C1 segment of cervical spinal cord (tissue), 14 donors: Measurements from ENCODE around the gene CYP2A6.
A peak's percentile ranks its signal among the peaks of the same experiment; 100 is the strongest.
"Not testable (repeated sequence)": the region's sequence is repeated elsewhere in the genome, so short reads cannot be mapped to it uniquely, and the experiment has no call there.

Experiments used
- DNase-seq, 14 donors: peaks; one replicate each; lab custom pipeline; 2025; lab: John Stamatoyannopoulos, UW

CYP2A6 gene

DNA sequence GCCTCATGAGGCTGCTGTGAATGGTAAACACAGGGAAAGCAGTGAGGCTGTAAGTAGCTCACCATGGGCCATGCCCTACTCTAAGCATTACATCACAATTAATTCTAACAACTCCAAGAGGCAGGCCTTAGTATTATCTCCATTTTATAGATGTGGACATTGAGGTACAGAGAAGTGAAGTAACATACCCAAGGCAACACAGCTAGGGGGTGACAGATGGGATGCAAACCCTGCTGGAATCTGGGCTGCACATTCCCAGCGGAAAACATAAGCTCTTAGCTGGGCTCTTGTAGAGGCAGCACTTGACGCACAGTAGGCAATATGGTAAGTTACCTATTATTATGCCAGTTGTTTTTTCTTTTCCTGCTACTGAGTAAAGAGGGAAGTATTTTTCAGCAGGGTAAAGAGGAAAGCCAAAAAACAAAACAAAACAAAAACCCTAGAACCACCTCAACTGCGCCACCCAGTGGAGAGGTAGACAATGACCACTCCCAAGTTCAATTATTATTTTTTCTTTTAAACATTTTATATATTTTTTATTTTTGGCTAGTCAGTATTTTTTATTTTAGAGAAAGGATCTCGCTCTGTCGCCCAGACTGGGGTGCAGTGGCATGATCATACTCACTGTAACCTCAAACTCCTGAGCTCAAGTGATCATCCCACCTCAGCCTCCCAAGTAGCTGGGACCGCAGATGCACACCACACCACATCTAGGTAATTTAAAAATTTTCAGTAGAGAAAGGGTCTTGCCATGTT, 30.6 kb downstream of the CYP2A6 start:
- DNase-seq: peak in 5 of 14 donors; percentile 8 to 55 (median 28)

GRCh38 chr19:40818480-40819399, 31.5 kb downstream of the CYP2A6 start:
- DNase-seq: peak in 8 of 14 donors; percentile 33 to 67 (median 54)

DNA sequence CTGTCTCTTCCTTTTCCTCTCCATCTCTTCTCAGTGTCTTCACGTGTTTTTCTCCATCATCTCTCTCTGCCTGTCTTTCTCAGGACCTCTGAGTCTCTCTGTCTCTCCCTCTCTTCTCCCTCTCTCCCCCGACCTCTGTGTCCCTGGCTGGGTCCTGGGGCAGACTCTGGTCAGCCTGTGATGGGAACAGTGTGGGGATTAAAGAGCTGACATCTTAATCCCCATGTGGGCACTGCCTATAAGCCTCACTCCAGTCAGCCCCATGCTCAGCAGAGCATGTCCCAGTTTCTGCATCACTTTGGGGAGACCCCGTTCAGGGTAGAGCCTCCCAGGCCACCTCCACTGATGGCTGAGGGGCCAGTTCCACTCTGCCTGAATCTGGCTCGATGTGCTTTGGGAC, 35.0 kb downstream of the CYP2A6 start:
- DNase-seq: no peak

- no peak for DNase-seq
Observed at GRCh38 chr19:40813182-40813581, 37.1 kb downstream of the CYP2A6 start.

GRCh38 chr19:40812571-40812970, 37.7 kb downstream of the CYP2A6 start:
- not testable (repeated sequence) for DNase-seq

GRCh38 chr19:40811478-40812341, 38.5 kb downstream of the CYP2A6 start:
- DNase-seq: no peak

DNA sequence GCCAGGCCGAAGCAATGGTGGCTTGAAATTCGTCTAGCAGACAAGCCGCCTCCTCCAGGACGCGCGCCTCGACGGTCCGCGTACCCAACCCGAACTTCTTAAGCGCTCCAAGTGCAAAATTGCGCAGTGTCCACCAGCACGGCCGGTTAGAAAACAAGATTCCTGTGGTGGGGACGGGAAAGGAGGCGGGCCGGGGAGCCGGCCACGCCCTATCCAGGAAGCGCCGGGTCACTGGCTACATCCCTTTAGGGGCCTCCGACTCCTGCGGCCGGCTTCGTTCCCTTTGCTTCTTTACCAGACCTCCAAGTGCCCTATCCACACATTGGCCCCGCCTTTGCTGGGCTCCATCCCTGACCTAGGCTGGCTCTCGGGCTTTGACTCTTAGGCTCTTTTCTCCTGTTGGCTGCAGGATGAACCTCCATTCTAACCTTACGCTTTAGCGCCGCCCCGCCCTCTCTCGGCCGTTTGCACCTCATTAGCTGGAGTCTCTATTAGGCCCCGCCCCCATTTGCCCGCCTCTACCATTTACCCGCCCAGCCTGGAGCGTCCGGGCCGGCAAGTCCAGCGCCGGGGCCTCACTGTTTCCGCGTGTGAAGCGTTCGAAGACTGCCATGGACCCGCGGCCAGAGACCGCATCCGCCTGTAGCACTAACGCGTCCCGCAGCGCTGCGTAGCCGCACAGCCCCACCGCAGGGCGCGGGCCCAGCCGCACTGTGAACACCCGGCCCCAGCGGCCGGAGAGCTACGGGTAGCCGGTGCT, 39.4 kb downstream of the CYP2A6 start:
- DNase-seq: peak in 12 of 14 donors; percentile 61 to 89 (median 80)

DNA sequence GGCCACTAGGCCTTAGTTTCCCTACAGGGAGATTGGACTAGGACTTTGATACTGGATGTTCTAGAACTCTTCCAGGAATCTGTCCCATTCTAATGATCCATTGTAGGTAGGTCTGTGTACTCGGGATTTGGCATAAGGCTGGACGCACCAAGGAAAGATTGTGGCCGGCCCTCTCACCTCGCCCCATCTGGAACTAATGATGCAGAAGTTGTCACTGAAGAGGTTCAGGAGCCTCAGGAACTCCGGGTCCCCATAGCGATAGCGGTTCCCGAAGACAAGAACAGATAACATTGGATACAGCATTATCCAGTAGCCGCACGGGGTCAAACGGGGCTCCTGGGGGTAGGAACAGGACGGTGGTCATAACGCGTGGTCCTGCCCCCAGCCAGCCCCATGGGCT, 40.1 kb downstream of the CYP2A6 start:
- DNase-seq: no peak

- no peak for DNase-seq
Observed at GRCh38 chr19:40809358-40810086, 40.7 kb downstream of the CYP2A6 start.

DNA sequence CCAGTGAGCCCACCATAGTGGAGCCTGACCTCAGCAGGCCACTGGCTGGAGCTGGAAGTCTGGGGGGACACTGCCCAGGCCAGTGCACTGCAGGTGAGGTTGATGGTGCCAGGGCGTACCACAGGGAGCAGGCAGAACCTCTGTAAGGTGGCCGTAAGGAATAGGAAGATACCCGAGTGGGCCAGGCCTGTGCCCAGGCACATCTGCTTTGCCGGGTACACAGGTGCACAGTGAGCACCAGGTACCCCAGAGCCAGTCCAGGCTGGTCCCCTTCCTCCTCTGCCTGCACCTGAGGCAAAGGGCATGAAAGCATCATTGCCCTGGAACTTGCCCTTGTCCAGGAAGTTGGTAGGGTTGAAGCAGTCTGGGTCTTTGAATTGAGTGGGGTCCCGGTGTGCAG, 41.8 kb downstream of the CYP2A6 start:
- no peak for DNase-seq

DNA sequence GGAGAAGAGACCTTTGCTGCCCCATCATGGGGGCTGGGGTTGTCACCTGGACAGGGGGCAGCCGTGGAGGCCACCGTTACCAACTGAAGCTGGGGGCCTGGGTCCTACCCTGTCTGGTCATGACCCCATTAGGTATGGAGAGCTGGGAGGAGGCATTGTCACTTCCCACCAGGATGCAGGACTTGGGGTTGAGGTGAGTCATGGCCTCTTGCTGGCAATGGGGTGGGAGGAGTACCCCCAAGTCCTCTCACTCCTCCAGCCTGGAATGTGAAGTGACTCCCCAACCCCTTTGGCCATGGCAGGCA, 42.3 kb downstream of the CYP2A6 start:
- no peak for DNase-seq

DNA sequence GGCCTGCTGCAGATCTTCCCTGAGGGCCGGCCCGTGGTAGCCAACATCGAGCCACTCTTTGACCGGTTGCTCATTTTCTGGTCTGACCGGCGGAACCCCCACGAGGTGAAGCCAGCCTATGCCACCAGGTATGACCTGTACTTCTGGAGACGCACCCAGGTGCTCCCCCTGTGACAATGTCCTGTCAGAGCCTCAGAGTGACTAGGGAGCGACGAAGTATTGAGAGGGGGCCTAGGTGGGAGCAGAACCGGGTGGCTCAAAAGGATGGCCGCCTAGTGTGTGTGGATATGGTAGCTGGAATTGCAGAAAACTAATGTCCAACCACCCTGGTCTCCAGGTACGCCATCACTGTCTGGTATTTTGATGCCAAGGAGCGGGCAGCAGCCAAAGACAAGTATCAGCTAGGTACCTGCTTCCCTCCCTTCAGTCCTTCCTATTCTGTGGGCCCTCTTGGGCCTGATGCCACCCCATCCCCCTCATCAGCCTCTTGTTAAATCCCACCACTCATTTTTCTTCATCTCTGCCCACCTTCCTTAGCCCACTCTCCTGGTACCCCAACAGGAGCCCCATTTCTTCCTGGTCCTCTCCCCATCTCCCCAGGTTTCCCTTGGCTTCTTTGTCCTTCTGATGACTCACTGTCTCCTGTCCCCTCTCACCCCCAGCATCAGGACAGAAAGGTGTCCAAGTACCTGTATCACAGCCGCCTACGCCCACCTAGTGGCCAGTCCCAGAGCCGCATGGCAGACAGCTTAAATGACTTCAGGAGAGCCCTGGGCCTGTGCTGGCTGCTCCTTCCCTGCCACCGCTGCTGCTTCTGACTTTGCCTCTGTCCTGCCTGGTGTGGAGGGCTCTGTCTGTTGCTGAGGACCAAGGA, 42.9 kb downstream of the CYP2A6 start:
- no peak for DNase-seq

GRCh38 chr19:40806423-40807146, 43.7 kb downstream of the CYP2A6 start:
- DNase-seq: peak in 12 of 14 donors; percentile 60 to 95 (median 83)

DNA sequence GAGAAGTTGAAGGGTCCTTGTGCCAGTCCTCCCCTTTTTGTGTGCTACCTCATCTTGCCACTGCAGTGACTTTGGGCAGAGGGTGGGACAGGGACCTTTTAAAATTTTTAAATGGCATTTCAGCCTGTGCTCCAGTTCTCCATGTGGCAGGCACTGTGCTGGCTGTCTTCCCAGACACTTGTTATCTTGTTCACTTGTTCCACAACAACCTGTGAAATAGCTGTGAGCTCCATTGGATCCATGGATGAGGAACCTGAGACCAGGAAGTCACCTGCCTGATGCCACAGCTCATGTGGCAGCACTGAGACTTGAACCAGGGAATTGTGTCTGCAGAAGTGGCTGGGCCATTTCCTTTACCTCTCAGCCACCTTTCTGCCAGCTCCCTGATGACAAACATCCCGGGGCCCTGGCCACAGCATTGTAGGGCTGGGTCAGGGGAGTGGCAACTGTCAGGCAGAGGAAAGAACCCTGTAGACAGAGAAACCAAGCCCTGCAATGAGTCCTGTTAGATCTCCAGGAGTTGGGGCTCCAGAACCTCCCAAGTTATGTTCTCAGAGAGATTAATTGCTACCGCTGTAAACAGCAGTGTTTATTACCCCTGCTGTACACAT, 44.9 kb downstream of the CYP2A6 start:
- DNase-seq: no peak

DNA sequence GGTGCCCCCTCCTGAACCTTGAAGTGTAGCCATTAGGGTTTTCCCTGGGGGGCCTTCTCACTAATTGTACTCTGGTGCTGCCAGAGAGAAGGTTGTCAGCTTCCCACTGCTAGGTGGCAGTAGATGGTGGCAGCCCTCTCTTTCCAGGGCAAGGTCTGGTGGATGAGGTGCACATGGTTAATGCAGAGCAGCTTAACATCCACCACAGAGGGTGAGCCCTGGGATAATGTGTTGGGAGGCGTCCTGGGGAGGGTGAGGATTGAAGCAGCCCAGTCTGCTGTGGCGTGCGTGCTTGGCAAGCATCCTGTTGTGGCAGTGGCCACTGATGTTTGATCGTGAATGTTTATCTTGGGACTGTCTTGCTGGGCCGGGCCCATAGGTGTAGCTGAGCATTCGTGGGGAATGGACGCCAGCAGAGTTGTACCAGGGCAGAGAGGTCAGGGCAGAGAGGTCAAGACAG, 45.4 kb downstream of the CYP2A6 start:
- peak in 1 of 14 donors; percentile 23 for DNase-seq

GRCh38 chr19:40803857-40804782, 46.1 kb downstream of the CYP2A6 start:
- no peak for DNase-seq
